Measurements from ENCODE around the gene UBTF.

DNA sequence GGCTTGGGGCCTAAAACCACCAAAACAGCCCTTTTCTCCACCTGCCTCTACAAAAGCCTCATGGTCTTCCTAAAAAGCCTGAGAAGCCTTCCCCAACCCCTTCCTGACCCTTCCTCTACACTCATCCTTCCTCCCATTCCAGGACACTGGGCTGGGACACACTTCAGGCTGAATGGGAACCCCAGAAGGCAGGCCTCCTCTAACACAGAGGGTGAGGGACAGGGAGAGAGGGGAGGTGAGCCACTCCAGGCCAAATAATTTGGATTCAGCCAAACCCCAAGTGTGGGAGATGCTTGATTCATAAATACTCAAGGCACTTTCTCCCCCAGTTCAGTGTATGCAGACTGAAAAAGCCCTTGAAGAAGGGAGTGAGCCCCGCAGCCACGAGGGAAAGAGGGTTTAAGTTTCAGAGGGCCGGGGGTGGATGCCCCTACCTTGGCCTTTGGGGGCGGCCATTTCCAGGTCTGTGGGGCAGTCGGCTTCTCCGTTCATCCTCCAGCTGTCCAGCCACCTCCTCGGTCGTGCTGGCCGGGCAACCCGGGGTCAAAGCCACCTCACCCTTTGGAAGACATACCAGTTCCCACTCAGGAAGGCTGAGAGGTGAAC lies 1.6 kb downstream of the UBTF start:
- TF ChIP-seq TAF1 (IDR thresholded peaks at IDR 0.05; ENCODE audit: borderline replicate concordance, low read depth, low read length): no peak
- no peak for TF ChIP-seq POLR2A (IDR thresholded peaks at IDR 0.05; ENCODE audit: low read depth, low read length)
- TF ChIP-seq POLR2AphosphoS5 (IDR thresholded peaks at IDR 0.05; ENCODE audit: low read depth, low read length): no peak
